HEK293 (cell line): Measurements from ENCODE around the gene CCNA2.

Experiments
- PRDM1 ChIP-seq: fragments of 450-650 bp; formaldehyde crosslinking; IDR thresholded peaks from 2 replicates; pipeline ENCODE4; 2016; ENCODE audit warnings: missing biosample characterization, missing genetic modification characterization
- RBAK ChIP-seq: fragments of 450-650 bp; formaldehyde crosslinking; IDR thresholded peaks from 2 replicates; pipeline ENCODE4 v1.5.1; 2016; ENCODE audit warnings: missing biosample characterization, missing genetic modification characterization
- SP2 ChIP-seq: fragments of 450-650 bp; formaldehyde crosslinking; IDR thresholded peaks from 2 replicates; pipeline ENCODE4 v1.5.1; 2016; ENCODE audit warnings: missing biosample characterization, missing genetic modification characterization
- ZBTB20 ChIP-seq: fragments of 450-650 bp; formaldehyde crosslinking; IDR thresholded peaks from 2 replicates; pipeline ENCODE4 v1.5.1; 2016; ENCODE audit warnings: missing biosample characterization, missing genetic modification characterization
- ZNF10 ChIP-seq: fragments of 450-650 bp; formaldehyde crosslinking; IDR thresholded peaks from 2 replicates; pipeline ENCODE4 v1.5.1; 2017; ENCODE audit warnings: missing biosample characterization, missing genetic modification characterization
- ZNF138 ChIP-seq: fragments of 450-650 bp; formaldehyde crosslinking; IDR thresholded peaks from 2 replicates; pipeline ENCODE4 v1.5.1; 2016; ENCODE audit warnings: missing biosample characterization, missing genetic modification characterization, borderline replicate concordance
- ZNF140 ChIP-seq: fragments of 450-650 bp; formaldehyde crosslinking; IDR thresholded peaks from 2 replicates; pipeline ENCODE4 v1.5.1; 2016; ENCODE audit warnings: missing biosample characterization, missing genetic modification characterization
- ZNF155 ChIP-seq: fragments of 450-650 bp; formaldehyde crosslinking; IDR thresholded peaks from 2 replicates; pipeline ENCODE4 v1.5.1; 2016; ENCODE audit warnings: missing biosample characterization, missing genetic modification characterization
- ZNF16 ChIP-seq: fragments of 450-650 bp; formaldehyde crosslinking; IDR thresholded peaks from 2 replicates; pipeline ENCODE4 v1.5.1; 2016; ENCODE audit warnings: low read depth, missing biosample characterization, missing genetic modification characterization
- ZNF394 ChIP-seq: fragments of 450-650 bp; formaldehyde crosslinking; IDR thresholded peaks from 2 replicates; pipeline ENCODE4 v1.5.1; 2016; ENCODE audit warnings: missing biosample characterization, missing genetic modification characterization, mild to moderate bottlenecking, moderate library complexity, borderline replicate concordance
- ZNF426 ChIP-seq: fragments of 450-650 bp; formaldehyde crosslinking; IDR thresholded peaks from 2 replicates; pipeline ENCODE4 v1.5.1; 2017; ENCODE audit warnings: missing biosample characterization, missing genetic modification characterization, mild to moderate bottlenecking, inconsistent platforms, moderate library complexity
- ZNF48 ChIP-seq: fragments of 450-650 bp; formaldehyde crosslinking; IDR thresholded peaks from 2 replicates; pipeline ENCODE4 v1.5.1; 2016; ENCODE audit warnings: missing biosample characterization, missing genetic modification characterization
- ZNF501 ChIP-seq: fragments of 450-650 bp; formaldehyde crosslinking; IDR thresholded peaks from 2 replicates; pipeline ENCODE4 v1.5.1; 2016; ENCODE audit warnings: missing biosample characterization, missing genetic modification characterization
- ZNF529 ChIP-seq: fragments of 450-650 bp; formaldehyde crosslinking; IDR thresholded peaks from 2 replicates; pipeline ENCODE4 v1.5.1; 2017; ENCODE audit warnings: missing genetic modification characterization, missing biosample characterization; ENCODE audit not compliant: insufficient replicate concordance
- ZNF585B ChIP-seq: fragments of 450-650 bp; formaldehyde crosslinking; IDR thresholded peaks from 2 replicates; pipeline ENCODE4 v1.5.1; 2016; ENCODE audit warnings: missing biosample characterization, missing genetic modification characterization
- ZNF660 ChIP-seq: fragments of 450-650 bp; IDR thresholded peaks from 2 replicates; pipeline ENCODE4 v1.5.1; 2018; ENCODE audit warnings: missing biosample characterization, mild to moderate bottlenecking, missing genetic modification characterization
- ZNF837 ChIP-seq: fragments of 450-650 bp; formaldehyde crosslinking; IDR thresholded peaks from 2 replicates; pipeline ENCODE4 v1.5.1; 2016; ENCODE audit warnings: missing biosample characterization, missing genetic modification characterization
- TF ChIP-seq, protein P1 (sequence below): fragments of 450-650 bp; formaldehyde crosslinking; IDR thresholded peaks from 2 replicates; pipeline ENCODE4 v1.5.1; 2016; ENCODE audit warnings: missing biosample characterization, missing genetic modification characterization
- TF ChIP-seq, protein P2 (sequence below): fragments of 450-650 bp; formaldehyde crosslinking; conservative IDR thresholded peaks from 2 replicates; pipeline ENCODE4 v1.5.1; 2016; ENCODE audit warnings: low read depth, missing biosample characterization, missing genetic modification characterization
- TF ChIP-seq, protein P3 (sequence below): fragments of 450-650 bp; formaldehyde crosslinking; IDR thresholded peaks from 2 replicates; pipeline ENCODE4 v1.5.1; 2017; ENCODE audit warnings: missing biosample characterization, mild to moderate bottlenecking, missing genetic modification characterization, moderate library complexity
- TF ChIP-seq, protein P4 (sequence below): fragments of 450-650 bp; formaldehyde crosslinking; IDR thresholded peaks from 2 replicates; pipeline ENCODE4 v1.5.1; 2016; ENCODE audit warnings: missing biosample characterization, missing genetic modification characterization
- TF ChIP-seq, protein P5 (sequence below): fragments of 450-650 bp; formaldehyde crosslinking; IDR thresholded peaks from 2 replicates; pipeline ENCODE4 v1.5.1; 2017; ENCODE audit warnings: missing biosample characterization, missing genetic modification characterization
- TF ChIP-seq, protein P6 (sequence below): fragments of 450-650 bp; formaldehyde crosslinking; IDR thresholded peaks from 2 replicates; pipeline ENCODE4 v1.5.1; 2016; ENCODE audit warnings: missing biosample characterization, missing genetic modification characterization

Gene CCNA2

DNA sequence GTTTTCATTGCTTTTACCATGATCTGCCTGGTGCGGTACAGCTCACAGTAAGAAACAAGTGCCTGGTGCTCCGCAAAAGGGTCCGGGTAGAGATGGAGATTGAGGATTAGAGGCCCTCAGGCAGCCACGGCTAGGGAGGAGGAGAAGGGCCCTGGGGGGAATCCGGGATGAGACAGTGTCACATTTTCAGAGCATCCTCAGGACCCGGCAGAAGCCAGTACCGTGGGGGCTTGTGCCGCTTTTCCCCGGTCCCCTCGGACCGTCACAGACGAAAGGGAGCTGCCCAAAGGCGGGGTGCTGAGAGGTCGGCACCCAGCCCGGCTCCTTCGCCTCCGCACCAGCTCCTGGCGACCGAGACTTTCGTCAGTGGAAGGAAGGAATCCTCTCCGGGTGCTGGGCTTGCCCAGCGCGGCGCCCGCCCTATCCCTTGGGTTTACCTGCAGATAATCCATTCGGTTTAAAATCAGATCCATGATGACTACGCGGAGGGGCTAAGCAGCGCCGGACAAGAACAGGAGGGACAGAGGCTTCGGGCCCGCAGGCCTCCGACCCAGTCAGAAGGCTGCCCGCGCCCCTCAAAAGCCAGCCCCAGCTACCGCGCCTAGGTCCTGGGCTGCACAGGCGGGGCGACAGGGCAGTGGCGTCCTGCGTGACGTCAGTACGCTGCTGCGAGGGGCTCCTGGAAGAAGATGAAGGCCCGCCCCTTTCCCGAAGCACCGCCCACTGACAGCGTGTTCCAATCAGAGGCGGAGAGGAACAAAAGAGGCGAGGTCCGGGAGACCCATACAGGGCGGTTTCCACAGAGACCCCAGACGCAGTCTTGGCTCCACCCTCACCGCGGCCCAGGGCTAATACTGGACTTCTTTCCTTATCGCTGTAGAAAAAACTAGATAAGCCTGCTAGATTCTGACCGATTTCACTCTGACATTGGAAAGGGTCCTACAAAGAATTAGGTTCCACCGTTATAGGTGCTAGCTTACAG lies 46.4 kb upstream of the CCNA2 start, which contains the start of gene BBS7 (continued):
- TF ChIP-seq, protein P1, sequence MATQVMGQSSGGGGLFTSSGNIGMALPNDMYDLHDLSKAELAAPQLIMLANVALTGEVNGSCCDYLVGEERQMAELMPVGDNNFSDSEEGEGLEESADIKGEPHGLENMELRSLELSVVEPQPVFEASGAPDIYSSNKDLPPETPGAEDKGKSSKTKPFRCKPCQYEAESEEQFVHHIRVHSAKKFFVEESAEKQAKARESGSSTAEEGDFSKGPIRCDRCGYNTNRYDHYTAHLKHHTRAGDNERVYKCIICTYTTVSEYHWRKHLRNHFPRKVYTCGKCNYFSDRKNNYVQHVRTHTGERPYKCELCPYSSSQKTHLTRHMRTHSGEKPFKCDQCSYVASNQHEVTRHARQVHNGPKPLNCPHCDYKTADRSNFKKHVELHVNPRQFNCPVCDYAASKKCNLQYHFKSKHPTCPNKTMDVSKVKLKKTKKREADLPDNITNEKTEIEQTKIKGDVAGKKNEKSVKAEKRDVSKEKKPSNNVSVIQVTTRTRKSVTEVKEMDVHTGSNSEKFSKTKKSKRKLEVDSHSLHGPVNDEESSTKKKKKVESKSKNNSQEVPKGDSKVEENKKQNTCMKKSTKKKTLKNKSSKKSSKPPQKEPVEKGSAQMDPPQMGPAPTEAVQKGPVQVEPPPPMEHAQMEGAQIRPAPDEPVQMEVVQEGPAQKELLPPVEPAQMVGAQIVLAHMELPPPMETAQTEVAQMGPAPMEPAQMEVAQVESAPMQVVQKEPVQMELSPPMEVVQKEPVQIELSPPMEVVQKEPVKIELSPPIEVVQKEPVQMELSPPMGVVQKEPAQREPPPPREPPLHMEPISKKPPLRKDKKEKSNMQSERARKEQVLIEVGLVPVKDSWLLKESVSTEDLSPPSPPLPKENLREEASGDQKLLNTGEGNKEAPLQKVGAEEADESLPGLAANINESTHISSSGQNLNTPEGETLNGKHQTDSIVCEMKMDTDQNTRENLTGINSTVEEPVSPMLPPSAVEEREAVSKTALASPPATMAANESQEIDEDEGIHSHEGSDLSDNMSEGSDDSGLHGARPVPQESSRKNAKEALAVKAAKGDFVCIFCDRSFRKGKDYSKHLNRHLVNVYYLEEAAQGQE (tag by site-specific recombination): peak; percentile 63; the same call in 1 of the 2 replicates
- no peak for TF ChIP-seq ZNF140 (tag by site-specific recombination)
- TF ChIP-seq ZNF48 (tag by site-specific recombination): no peak
- TF ChIP-seq, protein P2, sequence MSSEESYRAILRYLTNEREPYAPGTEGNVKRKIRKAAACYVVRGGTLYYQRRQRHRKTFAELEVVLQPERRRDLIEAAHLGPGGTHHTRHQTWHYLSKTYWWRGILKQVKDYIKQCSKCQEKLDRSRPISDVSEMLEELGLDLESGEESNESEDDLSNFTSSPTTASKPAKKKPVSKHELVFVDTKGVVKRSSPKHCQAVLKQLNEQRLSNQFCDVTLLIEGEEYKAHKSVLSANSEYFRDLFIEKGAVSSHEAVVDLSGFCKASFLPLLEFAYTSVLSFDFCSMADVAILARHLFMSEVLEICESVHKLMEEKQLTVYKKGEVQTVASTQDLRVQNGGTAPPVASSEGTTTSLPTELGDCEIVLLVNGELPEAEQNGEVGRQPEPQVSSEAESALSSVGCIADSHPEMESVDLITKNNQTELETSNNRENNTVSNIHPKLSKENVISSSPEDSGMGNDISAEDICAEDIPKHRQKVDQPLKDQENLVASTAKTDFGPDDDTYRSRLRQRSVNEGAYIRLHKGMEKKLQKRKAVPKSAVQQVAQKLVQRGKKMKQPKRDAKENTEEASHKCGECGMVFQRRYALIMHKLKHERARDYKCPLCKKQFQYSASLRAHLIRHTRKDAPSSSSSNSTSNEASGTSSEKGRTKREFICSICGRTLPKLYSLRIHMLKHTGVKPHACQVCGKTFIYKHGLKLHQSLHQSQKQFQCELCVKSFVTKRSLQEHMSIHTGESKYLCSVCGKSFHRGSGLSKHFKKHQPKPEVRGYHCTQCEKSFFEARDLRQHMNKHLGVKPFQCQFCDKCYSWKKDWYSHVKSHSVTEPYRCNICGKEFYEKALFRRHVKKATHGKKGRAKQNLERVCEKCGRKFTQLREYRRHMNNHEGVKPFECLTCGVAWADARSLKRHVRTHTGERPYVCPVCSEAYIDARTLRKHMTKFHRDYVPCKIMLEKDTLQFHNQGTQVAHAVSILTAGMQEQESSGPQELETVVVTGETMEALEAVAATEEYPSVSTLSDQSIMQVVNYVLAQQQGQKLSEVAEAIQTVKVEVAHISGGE (tag by site-specific recombination): peak; percentile 91
- TF ChIP-seq ZNF585B (tag by site-specific recombination): no peak
- no peak for TF ChIP-seq RBAK (tag by site-specific recombination)
- no peak for TF ChIP-seq ZNF155 (tag by site-specific recombination)
- 0 out of 2 replicates have a peak, but pooled peaks have one; percentile 20 for TF ChIP-seq ZNF10
- TF ChIP-seq, protein P3, sequence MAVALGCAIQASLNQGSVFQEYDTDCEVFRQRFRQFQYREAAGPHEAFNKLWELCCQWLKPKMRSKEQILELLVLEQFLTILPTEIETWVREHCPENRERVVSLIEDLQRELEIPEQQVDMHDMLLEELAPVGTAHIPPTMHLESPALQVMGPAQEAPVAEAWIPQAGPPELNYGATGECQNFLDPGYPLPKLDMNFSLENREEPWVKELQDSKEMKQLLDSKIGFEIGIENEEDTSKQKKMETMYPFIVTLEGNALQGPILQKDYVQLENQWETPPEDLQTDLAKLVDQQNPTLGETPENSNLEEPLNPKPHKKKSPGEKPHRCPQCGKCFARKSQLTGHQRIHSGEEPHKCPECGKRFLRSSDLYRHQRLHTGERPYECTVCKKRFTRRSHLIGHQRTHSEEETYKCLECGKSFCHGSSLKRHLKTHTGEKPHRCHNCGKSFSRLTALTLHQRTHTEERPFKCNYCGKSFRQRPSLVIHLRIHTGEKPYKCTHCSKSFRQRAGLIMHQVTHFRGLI (tag by site-specific recombination): no peak
- TF ChIP-seq ZNF426 (tag by site-specific recombination): no peak
- peak; percentile 88 for TF ChIP-seq SP2 (tag by site-specific recombination)
- TF ChIP-seq ZNF16: no peak
- no peak; the same call in 1 of the 2 replicates for TF ChIP-seq ZNF394 (tag by site-specific recombination)
- peak; percentile 41; the same call in 1 of the 2 replicates for TF ChIP-seq ZNF501 (tag by site-specific recombination)
- TF ChIP-seq ZNF660 (tag by site-specific recombination): 0 out of 2 replicates have a peak, but pooled peaks have one; percentile 18
- TF ChIP-seq, protein P4, sequence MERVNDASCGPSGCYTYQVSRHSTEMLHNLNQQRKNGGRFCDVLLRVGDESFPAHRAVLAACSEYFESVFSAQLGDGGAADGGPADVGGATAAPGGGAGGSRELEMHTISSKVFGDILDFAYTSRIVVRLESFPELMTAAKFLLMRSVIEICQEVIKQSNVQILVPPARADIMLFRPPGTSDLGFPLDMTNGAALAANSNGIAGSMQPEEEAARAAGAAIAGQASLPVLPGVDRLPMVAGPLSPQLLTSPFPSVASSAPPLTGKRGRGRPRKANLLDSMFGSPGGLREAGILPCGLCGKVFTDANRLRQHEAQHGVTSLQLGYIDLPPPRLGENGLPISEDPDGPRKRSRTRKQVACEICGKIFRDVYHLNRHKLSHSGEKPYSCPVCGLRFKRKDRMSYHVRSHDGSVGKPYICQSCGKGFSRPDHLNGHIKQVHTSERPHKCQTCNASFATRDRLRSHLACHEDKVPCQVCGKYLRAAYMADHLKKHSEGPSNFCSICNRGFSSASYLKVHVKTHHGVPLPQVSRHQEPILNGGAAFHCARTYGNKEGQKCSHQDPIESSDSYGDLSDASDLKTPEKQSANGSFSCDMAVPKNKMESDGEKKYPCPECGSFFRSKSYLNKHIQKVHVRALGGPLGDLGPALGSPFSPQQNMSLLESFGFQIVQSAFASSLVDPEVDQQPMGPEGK (tag by site-specific recombination): peak; percentile 60
- TF ChIP-seq ZBTB20 (tag by site-specific recombination): peak; percentile 55; the same call in 1 of the 2 replicates
- TF ChIP-seq ZNF138 (tag by site-specific recombination): no peak
- TF ChIP-seq, protein P5, sequence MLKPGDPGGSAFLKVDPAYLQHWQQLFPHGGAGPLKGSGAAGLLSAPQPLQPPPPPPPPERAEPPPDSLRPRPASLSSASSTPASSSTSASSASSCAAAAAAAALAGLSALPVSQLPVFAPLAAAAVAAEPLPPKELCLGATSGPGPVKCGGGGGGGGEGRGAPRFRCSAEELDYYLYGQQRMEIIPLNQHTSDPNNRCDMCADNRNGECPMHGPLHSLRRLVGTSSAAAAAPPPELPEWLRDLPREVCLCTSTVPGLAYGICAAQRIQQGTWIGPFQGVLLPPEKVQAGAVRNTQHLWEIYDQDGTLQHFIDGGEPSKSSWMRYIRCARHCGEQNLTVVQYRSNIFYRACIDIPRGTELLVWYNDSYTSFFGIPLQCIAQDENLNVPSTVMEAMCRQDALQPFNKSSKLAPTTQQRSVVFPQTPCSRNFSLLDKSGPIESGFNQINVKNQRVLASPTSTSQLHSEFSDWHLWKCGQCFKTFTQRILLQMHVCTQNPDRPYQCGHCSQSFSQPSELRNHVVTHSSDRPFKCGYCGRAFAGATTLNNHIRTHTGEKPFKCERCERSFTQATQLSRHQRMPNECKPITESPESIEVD (tag by site-specific recombination): no peak
- no peak for TF ChIP-seq ZNF837 (tag by site-specific recombination)
- TF ChIP-seq, protein P6, sequence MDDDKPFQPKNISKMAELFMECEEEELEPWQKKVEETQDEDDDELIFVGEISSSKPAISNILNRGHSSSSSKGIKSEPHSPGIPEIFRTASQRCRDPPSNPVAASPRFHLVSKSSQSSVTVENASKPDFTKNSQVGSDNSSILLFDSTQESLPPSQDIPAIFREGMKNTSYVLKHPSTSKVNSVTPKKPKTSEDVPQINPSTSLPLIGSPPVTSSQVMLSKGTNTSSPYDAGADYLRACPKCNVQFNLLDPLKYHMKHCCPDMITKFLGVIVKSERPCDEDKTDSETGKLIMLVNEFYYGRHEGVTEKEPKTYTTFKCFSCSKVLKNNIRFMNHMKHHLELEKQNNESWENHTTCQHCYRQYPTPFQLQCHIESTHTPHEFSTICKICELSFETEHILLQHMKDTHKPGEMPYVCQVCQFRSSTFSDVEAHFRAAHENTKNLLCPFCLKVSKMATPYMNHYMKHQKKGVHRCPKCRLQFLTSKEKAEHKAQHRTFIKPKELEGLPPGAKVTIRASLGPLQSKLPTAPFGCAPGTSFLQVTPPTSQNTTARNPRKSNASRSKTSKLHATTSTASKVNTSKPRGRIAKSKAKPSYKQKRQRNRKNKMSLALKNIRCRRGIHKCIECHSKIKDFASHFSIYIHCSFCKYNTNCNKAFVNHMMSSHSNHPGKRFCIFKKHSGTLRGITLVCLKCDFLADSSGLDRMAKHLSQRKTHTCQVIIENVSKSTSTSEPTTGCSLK (tag by site-specific recombination): no peak
- no peak for TF ChIP-seq PRDM1 (tag by site-specific recombination)
- TF ChIP-seq ZNF529: no peak
